NCI-H460 (cell line): Measurements from ENCODE around the gene TMEM125. TPM values are rescaled to one million over a fixed set of nuclear protein-coding genes. Genes with fewer than 3 reads are reported as not detected.
A peak's percentile ranks its signal among the peaks of the same experiment; 100 is the strongest.

Experiments used
- DNase-seq: peaks from one replicate; pipeline ENCODE4 v3.0.0-alpha.2; 2016; ENCODE audit warnings: low read depth; ENCODE audit errors: extremely low read depth
- polyA plus RNA-seq: library from polyadenylated mRNA; depleted of rRNA; stranded (reverse); fragments of >200 nt; gene quantifications from 2 replicates; pipeline ENCODE4 v1.2.3, GENCODE V29; 2014; cell fraction: nucleus; rRNA removed
- total RNA-seq: library from RNA; depleted of rRNA; stranded (reverse); fragments of >200 nt; shearing (Covaris generic); gene quantifications from 2 replicates; pipeline ENCODE4 v1.2.3, GENCODE V29; 2014; rRNA removed

TMEM125 gene
- not detected in 2 replicates for total RNA-seq
- not detected in 2 replicates for polyA plus RNA-seq

DNA sequence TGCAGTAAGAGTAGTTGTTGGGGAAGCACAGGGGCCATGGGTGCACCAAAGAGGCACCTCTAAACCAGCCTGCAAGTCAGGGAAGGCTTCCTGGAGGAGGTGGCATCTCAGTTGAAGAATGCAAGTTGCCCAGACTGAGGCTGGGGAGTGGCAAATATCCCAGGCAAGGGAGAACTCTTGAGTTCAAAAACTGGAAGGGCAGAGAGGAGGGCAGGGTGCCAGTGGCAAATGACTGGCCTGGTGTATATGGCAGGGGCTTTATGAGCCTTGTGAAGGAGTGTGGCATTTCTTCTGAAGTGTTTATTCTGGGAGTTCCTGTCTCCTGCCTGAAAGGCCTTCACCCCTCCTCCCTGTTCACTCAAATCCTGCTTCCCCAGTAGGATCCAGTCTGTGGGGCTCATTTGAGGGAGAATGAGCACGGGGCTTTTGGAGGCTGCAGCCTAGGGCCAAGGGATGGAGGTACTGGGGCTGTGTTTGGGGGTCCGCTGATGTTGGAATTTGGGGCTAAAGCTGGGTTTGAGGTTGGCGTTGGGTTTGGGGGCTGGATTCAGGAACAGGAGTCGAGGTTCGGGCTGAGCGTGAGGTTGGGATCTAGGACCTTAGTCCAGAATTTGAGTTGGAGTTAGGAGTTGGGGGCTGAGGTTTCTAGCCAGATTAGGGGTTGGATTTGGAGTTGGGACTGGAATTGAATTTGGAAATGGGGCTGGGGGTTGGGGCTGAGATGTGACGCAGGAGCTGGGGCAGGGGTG is at the start of gene TMEM125:
TMEM125 (plus strand) TSS at position 357 of the 749 bp plus-strand sequence. CDS start 2,740 bp downstream, outside the sequence.
- DNase-seq = no peak

DNA sequence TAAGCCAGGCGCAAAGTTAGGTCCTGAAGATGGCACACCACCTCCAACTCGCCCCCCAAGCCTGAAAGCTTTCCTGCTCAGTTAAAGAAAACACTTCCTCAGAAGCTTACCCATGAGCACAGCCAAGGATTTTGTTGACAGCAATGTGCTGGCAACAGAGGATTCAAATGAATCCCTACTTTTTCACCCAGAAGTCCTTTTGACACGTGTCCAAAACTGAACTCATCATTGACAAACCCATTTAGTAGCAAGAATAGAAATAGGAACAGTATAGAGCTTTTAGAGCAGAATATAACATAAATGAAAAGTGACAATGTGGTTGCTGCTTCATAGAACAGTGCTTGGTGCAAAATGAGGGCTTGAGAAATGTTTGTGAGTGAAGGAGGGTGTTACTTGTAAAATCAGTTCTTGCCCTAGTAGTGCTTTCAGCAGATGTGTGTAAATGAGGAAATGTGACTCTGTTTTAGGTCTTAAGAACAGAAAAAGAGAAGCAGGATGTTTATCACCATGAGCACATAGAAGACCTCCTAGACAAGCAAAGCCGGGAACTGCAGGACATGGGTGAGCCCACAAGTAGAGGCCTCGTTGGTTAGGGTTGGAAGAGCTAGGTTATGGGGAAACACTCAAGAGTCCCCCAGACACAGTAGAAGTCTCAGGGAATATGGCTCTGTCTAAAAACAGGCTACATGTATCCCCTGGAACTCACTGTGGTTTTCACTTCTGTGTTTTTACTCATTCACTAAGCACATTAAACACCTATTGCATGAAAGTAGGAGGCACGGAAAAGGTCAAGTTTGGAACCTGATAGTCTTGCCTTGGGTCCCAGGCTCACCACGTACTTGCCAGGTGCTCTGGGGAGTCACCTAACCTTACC is 48.6 kb upstream of the TMEM125 start:
- no peak for DNase-seq

DNA sequence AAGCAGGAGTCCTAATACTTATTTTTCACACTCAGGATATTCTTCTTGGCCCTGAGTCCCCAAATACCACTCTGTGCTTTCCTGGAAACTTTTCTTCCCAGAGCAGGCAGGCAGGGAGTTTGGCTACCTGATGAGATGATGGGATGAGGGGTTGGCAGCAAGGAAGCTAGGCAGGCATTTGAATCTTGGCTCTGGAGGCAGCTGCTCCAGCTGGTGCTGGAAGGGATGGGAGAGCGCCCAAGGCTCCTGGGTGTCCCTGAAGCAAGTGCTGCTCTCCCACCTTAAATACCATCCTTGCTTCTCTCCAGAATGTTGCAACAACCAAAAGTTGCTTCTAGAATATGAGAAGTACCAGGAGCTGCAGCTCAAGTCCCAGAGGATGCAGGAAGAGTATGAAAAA is 48.0 kb upstream of the TMEM125 start:
- no peak for DNase-seq

DNA sequence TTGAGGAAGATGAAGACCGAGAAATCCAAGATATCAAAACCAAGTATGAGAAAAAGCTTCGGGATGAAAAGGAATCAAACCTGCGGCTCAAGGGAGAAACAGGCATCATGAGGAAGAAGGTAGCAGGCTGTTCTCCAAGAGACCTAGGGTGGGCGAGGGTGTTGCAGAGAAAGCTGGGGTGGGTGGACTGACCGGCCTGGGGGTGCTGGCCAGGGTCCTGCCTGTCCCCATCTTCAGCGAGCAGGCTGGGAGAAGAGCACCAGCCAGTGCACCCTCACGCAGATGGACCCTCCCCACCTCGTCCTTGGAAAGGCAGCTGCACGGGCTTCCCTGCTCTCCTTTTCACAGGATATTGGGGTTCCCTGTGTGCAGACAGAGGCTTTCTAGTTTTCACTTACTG is 46.9 kb upstream of the TMEM125 start:
- no peak for DNase-seq

DNA sequence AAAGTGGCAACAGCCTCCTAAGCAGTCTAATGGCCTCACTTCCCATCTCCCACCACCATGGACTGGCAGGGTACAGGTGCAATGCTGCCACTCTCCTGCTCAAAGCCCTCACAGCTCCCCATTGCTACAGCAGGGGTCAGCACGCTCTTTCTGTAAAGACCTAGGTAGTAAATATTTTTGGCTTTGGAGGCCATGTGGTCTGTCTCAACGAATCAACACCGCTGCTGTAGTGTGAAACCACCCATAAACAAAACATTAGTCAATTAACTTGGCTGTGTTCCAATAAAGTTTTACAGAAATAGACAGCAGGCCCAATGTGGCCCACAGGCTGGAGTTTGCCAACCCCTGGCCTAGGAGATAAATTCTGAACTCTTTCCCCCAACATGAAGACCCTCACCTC is 44.6 kb upstream of the TMEM125 start:
- no peak for DNase-seq

DNA sequence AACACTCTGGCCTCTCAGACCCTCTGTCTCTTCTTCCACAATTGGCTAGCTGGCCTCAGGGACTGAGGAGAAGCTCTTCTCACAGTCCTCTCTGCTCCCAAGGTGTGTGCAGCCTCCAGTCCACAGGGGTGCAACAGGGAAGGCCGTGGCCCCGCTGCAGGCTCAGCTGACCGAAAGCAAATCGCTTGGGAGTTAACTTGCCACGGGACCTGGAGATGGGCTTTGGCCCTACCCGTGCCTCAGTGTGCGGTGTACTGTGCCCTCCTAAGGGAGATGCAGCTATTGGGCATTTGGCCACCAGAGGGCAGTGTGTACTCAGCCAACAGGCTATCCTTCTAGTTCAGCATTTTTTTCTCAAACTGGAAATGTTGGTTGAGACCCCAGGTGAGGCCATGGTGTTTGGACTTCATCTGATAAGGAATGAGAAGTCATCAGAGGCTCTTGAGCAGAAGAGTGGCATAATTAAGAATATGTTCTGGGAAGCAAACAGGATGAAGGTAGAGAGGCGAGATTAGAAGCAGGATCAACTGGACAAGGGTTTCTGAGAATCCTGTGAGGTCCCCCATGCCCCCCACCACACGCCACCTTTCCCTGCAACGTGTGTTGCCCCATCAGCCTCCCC is 42.5 kb upstream of the TMEM125 start:
- peak; percentile 64 for DNase-seq

DNA sequence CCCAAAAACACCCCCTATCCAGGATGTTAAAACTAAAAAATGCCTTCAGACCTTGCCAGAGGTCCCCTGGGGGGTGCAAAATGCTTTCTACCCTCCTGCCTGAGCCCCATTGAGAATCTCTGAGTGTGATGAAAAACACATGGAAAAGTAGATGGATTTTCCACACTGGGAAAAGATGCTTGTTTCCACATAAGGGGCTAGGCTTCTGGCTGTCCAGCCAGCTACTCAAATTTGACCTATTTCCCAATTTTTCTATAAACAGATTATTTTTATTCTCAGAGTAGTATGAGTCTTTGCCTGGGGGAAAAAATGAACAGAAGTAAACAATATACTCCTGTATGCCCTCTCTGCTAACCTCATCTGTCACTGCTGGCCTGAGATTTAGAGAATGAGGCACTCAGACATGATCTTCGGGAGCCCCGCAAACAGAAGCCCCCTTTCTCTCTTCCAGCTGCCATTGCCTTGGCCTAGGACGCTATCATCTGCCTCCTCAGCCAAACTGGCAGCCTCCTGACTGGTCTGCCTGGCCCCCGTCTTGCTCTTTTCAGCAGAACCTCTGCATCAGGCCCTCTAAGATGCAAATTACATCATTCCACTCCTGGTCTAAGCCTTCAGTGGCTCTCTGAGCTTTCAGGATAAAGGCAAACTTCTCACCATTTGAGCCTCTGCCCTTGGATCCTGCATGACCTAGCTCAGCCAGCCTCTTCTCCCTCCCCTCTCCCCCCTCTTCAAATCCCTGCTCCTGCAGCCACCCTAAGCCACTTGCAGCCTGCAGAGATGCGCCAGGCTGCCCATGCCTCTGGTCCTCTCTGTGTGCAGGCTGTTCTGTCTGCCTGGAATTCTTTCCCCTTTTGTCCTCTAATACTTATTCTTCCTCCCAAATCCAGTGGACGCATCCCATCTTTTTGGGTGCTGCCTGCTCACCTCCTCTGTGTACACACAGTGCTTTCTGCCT is 39.7 kb upstream of the TMEM125 start:
- DNase-seq = no peak

DNA sequence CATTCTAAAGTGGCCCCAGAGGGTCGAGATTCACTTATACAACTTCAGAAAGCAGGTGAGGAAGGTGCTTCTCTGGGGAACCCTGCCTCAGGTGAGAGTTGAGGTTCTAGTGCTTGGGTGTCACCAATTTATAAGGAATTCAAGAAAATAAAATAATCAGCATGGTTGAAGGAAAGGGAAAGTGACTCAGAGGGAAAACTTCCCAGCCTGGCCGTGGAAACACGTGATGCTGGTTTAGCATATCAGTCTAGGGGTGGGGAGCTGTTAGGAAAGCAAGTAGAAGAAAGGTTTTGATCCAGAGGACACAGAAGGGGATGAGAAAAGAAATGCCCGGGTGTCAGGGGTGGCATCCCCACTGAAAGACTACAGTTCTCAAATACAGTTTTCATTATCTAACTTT is 37.7 kb upstream of the TMEM125 start:
- no peak for DNase-seq

DNA sequence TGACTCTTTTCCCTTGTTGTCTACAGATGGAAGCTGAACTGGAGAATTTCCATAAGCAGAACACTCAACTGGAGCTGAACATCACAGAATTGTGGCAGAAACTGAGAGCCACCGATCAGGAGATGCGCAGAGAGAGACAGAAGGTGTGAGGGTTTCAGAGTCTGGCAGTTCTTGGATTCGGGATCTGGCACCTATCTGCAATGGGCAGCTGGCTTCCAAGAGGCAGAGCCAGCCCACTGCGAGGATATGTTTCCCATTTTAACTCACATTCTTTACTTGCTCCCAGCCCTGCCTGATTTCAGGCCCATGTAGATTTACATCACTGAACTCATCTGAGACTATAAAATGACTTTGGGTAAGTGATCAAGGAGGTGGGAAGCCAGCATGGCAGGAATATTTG is 37.3 kb upstream of the TMEM125 start:
- DNase-seq = no peak

DNA sequence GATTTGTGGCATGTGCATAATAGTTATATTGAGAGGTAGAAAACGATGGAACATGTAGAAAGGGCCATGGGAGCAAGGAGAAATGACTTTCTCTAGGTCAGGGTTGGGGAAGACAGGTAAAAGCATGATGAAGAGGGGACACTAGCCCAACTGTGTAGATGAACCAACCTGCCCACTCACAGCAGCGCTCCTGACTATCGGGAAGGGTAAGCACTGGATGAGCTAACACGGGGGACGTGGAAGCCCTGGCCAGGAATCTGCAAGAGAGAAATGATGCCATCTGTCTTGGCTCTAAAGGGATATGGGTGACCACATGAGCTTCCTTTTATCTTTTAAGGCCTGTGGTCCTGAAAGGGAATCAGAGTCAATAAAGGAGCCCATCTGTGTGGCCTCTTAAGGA is 36.2 kb upstream of the TMEM125 start:
- DNase-seq = no peak

DNA sequence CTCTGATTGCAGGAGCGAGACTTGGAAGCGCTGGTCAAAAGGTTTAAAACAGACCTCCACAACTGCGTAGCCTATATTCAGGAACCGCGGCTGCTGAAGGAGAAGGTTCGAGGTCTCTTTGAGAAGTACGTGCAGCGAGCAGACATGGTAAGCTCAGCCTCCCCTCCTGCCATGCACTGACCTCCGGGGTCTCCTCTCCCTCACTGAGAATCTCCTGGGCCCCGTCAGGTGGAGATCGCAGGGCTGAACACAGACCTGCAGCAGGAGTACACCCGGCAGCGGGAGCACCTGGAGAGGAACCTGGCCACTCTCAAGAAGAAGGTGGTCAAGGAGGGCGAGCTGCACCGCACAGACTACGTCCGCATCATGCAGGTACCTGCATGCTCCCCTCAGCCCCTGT is 35.5 kb upstream of the TMEM125 start:
- no peak for DNase-seq

DNA sequence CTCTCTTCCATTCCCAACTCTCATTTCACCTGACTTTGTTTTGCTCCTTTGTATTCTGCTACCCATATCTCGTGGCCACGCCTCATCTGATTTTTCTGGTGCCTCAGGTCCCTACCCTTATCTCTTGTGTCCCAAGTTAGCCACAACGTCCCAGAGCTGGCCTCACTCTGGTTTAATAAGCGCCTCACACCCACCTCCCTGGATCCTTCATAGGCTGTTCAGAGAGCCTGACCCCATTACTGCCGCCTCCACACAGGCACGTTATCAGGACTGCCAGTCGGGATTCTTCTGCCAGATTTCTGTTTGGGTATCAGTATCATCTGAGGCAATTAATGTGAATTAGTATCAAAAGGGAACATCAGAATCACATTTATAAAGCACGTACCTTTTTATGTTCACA is 34.7 kb upstream of the TMEM125 start:
- DNase-seq = no peak

DNA sequence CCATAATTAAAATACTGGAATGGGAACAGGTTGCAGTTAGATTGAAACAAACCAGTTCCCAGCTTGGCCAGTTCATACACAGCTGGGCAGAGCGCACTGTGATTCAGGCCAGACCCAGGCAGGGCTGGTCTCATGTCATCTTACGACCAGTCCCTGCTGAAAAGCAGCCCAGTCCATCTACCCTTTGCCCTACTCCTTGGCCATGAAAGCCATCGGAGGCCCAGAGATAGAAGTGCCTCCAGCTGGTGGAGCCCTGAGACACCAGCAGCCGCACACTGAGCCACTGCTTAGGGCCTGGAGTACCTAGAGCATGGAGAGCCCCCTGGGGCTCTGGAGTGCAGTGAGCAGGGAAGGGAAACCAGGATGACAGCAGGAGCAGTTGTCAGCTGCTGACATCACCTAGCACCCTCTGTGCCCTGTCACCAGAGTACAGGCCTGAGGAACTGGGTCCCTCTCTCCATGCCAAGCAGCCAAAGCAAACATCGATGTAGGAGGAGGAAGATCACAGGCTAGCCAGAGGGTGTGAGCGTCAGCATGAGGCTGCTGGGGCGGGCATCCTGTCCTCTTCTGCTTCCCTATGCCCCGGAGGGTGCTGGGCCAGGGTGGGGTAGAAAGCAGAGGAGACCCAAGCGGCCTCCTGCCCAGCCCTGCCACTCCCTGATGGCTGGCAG is 34.2 kb upstream of the TMEM125 start:
- DNase-seq = no peak

DNA sequence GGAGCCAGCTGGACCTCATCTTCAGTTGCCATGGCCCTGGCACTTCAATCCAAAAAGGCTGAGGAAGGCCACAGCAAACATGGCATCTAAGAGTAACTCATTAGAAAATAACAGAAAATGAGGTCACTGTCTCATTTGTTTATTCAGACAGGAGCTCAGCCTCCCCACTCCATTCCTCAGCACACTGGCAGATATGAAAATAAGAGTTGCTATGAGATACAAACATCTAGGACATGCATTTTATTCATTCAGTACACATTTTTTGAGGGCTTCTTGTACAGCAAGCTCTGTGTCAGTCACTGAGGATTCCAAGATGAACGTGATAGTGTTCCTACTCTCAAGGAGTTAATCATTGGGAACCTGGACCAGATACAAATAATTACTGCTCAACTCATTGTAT is 32.7 kb upstream of the TMEM125 start:
- DNase-seq = no peak

DNA sequence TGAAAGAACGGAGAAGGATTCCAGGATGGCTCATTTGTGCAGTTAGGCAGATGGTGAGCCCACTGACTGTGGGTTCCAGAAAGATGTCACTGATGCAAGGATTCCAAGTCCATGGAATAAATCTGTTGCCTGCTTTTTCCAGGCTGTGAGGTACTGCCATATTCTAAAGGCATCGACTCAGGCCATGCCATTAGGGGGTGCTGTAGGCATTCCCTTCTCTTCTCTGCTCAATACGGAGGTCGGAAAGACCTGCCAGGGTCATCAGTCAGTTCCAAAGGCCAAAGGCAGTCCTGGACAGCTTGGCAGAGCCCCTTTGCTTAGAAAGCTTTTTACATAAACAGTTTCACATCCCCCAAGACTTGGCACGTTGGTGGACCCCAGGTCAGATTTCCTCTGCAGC is 31.7 kb upstream of the TMEM125 start:
- DNase-seq = peak; percentile 40

DNA sequence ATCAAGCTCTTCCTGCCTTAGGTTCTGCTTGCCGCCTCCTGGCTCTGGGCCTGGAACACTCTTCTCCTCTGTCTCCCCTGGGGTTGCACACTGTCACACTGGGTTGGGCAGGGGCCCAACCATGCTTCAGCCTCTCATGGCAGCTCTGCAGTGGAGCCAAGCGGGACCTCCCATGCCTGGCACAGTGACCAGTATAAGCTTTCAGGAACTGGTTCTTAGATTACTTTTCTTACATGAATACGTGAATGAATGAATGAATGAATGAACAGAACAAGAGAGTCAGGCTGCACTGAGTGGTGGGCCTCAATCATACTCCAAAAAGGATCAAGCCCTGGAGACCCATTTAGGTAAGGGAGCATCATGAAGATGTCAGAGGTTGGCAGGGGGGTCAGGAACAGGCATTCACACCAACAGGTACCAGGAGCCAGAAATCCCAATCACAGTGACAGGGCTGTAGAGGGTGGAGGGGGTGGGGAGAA is 30.8 kb upstream of the TMEM125 start:
- DNase-seq = no peak

DNA sequence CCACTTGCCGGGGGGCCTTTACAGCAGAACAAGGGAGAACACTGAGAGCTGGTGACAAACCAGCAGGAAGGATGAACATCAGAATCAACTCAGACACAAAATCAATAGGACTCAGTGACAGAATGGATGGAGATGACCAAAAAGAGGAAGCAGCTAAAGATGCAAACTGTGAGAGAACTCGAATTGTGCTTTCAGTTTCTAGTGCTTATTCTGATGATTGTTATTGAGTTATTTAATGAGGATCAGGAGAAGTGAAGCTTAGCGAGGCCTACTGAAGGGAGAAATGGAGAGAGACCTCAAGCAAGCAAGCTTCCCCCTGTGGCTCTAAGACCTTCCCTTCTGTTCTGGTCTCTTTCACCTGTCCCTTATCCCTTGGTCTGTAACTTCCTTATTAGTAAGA is 30.3 kb upstream of the TMEM125 start:
- DNase-seq = no peak

DNA sequence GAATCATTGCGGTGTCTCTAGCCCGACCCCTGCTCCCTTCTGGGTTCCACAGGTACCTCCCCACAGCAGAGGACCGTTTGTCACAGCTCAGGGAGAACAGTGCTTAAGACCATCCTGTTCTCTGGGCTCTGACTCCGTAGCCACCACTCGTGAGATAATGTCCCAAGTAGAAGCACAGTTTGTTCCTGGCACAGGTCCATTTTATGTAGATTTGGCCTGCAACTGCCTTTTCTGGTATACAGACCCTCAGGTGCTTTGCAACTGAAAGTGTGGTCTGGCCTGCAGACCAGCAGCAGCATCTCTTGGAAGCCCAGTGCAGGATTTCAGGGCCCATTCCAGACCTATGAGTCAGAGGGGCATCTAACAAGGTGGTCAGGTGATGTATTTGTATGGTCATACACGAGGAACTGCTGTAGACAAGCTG is 28.4 kb upstream of the TMEM125 start:
- DNase-seq = no peak

DNA sequence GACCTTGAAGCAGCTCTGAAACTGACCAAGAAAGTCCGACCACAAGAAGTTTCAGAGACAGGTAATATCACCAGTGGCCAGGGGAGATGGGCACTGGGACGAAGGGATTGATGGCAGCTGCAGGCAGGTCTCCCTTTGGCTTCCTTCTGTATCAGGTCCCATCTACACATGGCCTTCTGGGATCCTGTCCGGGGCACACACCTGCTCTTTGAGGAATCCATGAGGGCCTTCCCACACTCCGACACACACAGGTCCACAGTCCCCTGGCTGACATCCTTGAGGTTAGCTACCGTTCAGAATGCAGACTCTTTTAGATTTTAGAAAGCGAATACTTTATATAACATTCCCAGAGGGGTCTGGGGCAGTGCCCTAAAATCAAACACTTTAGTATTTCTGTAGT is 26.5 kb upstream of the TMEM125 start:
- no peak for DNase-seq
